Thymus (tissue), 11 donors: ENCODE data around the gene ACBD6. TPM values are rescaled to one million over a fixed set of nuclear protein-coding genes. Genes with fewer than 3 reads are reported as not detected.

Source experiments
- DNase-seq, 9 donors: peaks; one replicate each; pipeline ENCODE4 v3.0.0-alpha.2; 2013; ENCODE audit warnings: low spot score in 9 of 9, low read depth in 6 of 9, missing footprints in 1 of 9
- H3K27ac ChIP-seq, 2 donors: one replicate each; pipeline ENCODE4 v1.5.1; 2013; ENCODE audit warnings: control low read depth in 1 of 2, low read depth in 1 of 2, low read length in 1 of 2, mild to moderate bottlenecking in 1 of 2, moderate library complexity in 1 of 2
- H3K27me3 ChIP-seq, 2 donors: one replicate each; pipeline ENCODE4 v1.5.1; 2013; ENCODE audit warnings: low read length in 1 of 2; ENCODE audit not compliant: control insufficient read depth in 2 of 2, insufficient read depth in 1 of 2
- H3K36me3 ChIP-seq, 2 donors: one replicate each; pipeline ENCODE4 v1.5.1; 2013; ENCODE audit warnings: low read length in 1 of 2, mild to moderate bottlenecking in 1 of 2, moderate library complexity in 1 of 2; ENCODE audit not compliant: control insufficient read depth in 2 of 2, insufficient read depth in 2 of 2
- H3K4me1 ChIP-seq, 2 donors: one replicate each; pipeline ENCODE4 v1.5.1; 2013; ENCODE audit warnings: low read length in 2 of 2; ENCODE audit not compliant: control insufficient read depth in 2 of 2, insufficient read depth in 2 of 2
- H3K4me3 ChIP-seq, 2 donors: one replicate each; pipeline ENCODE4 v1.5.1; 2013; ENCODE audit warnings: low read length in 2 of 2, control low read depth in 1 of 2, mild to moderate bottlenecking in 1 of 2
- H3K9me3 ChIP-seq, 2 donors: one replicate each; pipeline ENCODE4 v1.5.1; 2013; ENCODE audit warnings: low read length in 1 of 2, mild to moderate bottlenecking in 1 of 2; ENCODE audit not compliant: control insufficient read depth in 2 of 2, insufficient read depth in 1 of 2
- WGBS: extraction: QIAGEN DNeasy Blood & Tissue Kit; methylation state at CpG from one replicate; pipeline ENCODE4 v1.1.7; 2013; 5-methylcytosine and 5-hydroxymethylcytosine counted together
- polyA plus RNA-seq: library from polyadenylated mRNA; stranded (reverse); fragments of 200-250 nt; gene quantifications from one replicate; pipeline ENCODE4 v1.2.3, GENCODE V29; 2013
- total RNA-seq: library from RNA; stranded (reverse); fragments of 120-200 nt; gene quantifications from one replicate; pipeline ENCODE4 v1.2.4, GENCODE V29; 2013
- donor health status: healthy.

ACBD6 gene
- total and polyA plus RNA-seq, 2 donors: 35.0 to 48.7 TPM

GRCh38 chr1:180238675-180239074 is 263.7 kb downstream of the ACBD6 start:
- DNase-seq: no peak
- H3K4me1 ChIP-seq: peaks cover 0 to 2% of the 10 kb centered on the region in 2 donors
- no peak overlapping the region for H3K4me3 ChIP-seq
- no peaks in the 10 kb centered on the region for H3K9me3 ChIP-seq
- H3K27ac ChIP-seq: no peak overlapping the region
- WGBS: 22% methylated on average over 7 of the region's 7 CpGs
- H3K36me3 ChIP-seq: no peaks in the 10 kb centered on the region
- peaks cover 57 to 97% of the 10 kb centered on the region in 2 donors for H3K27me3 ChIP-seq

Other genes with a start within 250 kb of the ACBD6 start
- gene OVAAL, start 56.4 kb upstream of the ACBD6 start, total RNA-seq: 0.05 TPM
- 0.14 TPM for gene OVAAL, start 56.4 kb upstream of the ACBD6 start, polyA plus RNA-seq
- gene XPR1, start 129.4 kb upstream of the ACBD6 start, total RNA-seq: 9.5 TPM
- 10.3 TPM for gene XPR1, start 129.4 kb upstream of the ACBD6 start, polyA plus RNA-seq